Tibial artery (tissue), 4 donors: Measurements from ENCODE around the gene BCL2A1.
"Not testable (repeated sequence)": the region's sequence is repeated elsewhere in the genome, so short reads cannot be mapped to it uniquely, and the experiment has no call there.

ENCODE experiments used
- DNase-seq, 2 donors: peaks; one replicate each; pipeline ENCODE4 v3.0.0-alpha.2; 2019
- H3K27ac ChIP-seq, 2 donors: fragments of 200-600 bp; sonication (generic) in 1 of 2; 1 replicate in 1 of 2; 2 replicates in 1 of 2; pipeline ENCODE4 v1.5.1; 2018 to 2019; ENCODE audit warnings: mild to moderate bottlenecking in 1 of 2
- H3K27me3 ChIP-seq, 2 donors: fragments of 200-600 bp; sonication (generic) in 1 of 2; one replicate each; pipeline versions ENCODE4 v1.5.1 to v1.6.0; 2016 to 2019
- H3K36me3 ChIP-seq, 3 donors: fragments of 200-600 bp; sonication (generic) in 2 of 3; one replicate each; pipeline ENCODE4 v1.5.1; 2016 to 2019; ENCODE audit warnings: mild to moderate bottlenecking in 2 of 3
- H3K4me1 ChIP-seq, 4 donors: fragments of 200-600 bp; sonication (generic) in 2 of 4; 1 replicate in 3 of 4; 2 replicates in 1 of 4; pipeline ENCODE4 v1.5.1; 2016 to 2019
- H3K4me3 ChIP-seq, 2 donors: fragments of 200-600 bp; sonication (generic) in 1 of 2; 1 replicate in 1 of 2; 2 replicates in 1 of 2; pipeline ENCODE4 v1.5.1; 2018 to 2019; ENCODE audit warnings: mild to moderate bottlenecking in 2 of 2
- H3K9me3 ChIP-seq, 3 donors: fragments of 200-600 bp; sonication (generic) in 1 of 3; one replicate each; pipeline ENCODE4 v1.5.1; 2016 to 2019
- CTCF ChIP-seq, 2 experiments: fragments of 200-600 bp in 1 of 2; fragments of 450-650 bp in 1 of 2; IDR thresholded peaks; one replicate each; pipeline ENCODE4 v1.5.1; 2017 to 2019; ENCODE audit warnings: antibody characterized with exemption in 2 of 2, mild to moderate bottlenecking in 1 of 2, moderate library complexity in 1 of 2
- intact Hi-C: fragments of 100-400 bp; cut with DNase I; formaldehyde crosslinking; loops from one replicate; pipeline ENCODE4 v1.15.0; 2023; ENCODE audit warnings: low total_unique reads

Gene BCL2A1

GRCh38 chr15:79967298-79968182 is 3.5 kb downstream of the BCL2A1 start:
- Histone ChIP-seq H3K9me3 (no peaks in the 10 kb centered on the region), H3K4me3 (no peak overlapping the region), H3K27ac (no peak overlapping the region), H3K27me3 (no peaks in the 10 kb centered on the region), H3K36me3 (no peaks in the 10 kb centered on the region), H3K4me1 (no peaks in the 10 kb centered on the region)
- TF ChIP-seq CTCF (IDR thresholded peaks at IDR 0.05): no peak
- DNase-seq: no peak
- intact Hi-C loops: no loop called here

- no peaks in the 10 kb centered on the region for H3K36me3 ChIP-seq
- no peaks in the 10 kb centered on the region for H3K27me3 ChIP-seq
- H3K4me1 ChIP-seq: no peaks in the 10 kb centered on the region
- no peak overlapping the region for H3K4me3 ChIP-seq
- no peak overlapping the region for H3K27ac ChIP-seq
- intact Hi-C loops: no loop called here
- TF ChIP-seq CTCF (IDR thresholded peaks at IDR 0.05): no peak
- DNase-seq: no peak
- no peaks in the 10 kb centered on the region for H3K9me3 ChIP-seq
Measured at GRCh38 chr15:79966634-79967297, 4.2 kb downstream of the BCL2A1 start.

GRCh38 chr15:79965846-79966630 is 5.0 kb downstream of the BCL2A1 start:
- Histone ChIP-seq H3K27ac (no peak overlapping the region), H3K27me3 (no peaks in the 10 kb centered on the region), H3K36me3 (no peaks in the 10 kb centered on the region), H3K9me3 (no peaks in the 10 kb centered on the region), H3K4me1 (no peaks in the 10 kb centered on the region), H3K4me3 (no peak overlapping the region)
- no peak for DNase-seq
- intact Hi-C loops: no loop called here
- no peak for TF ChIP-seq CTCF (IDR thresholded peaks at IDR 0.05)

GRCh38 chr15:79964232-79964805 is 6.7 kb downstream of the BCL2A1 start:
- H3K27me3 ChIP-seq: no peaks in the 10 kb centered on the region
- no peak for TF ChIP-seq CTCF (IDR thresholded peaks at IDR 0.05)
- no peaks in the 10 kb centered on the region for H3K9me3 ChIP-seq
- H3K36me3 ChIP-seq: no peaks in the 10 kb centered on the region
- intact Hi-C loops: no loop called here
- H3K4me1 ChIP-seq: no peaks in the 10 kb centered on the region
- H3K27ac ChIP-seq: no peak overlapping the region
- no peak for DNase-seq
- H3K4me3 ChIP-seq: no peak overlapping the region

- DNase-seq, H3K4me1 ChIP-seq, H3K9me3 ChIP-seq, H3K4me3 ChIP-seq, H3K36me3 ChIP-seq, intact Hi-C loops, H3K27ac ChIP-seq, H3K27me3 ChIP-seq: not testable (repeated sequence)
Measured at GRCh38 chr15:79962921-79963320, 8.1 kb downstream of the BCL2A1 start.
